B cell (primary cell): ENCODE results near the gene GRIP2. TPM values are rescaled to one million over a fixed set of nuclear protein-coding genes. Genes with fewer than 3 reads are reported as not detected.

ENCODE experiments used
- ATAC-seq: fragments of 200-7000 bp; cut with Tn5 transposase; one replicate; pipeline ENCODE4 v1.10.0; 2021; ENCODE audit warnings: low read depth, mild to moderate bottlenecking, moderate number of reproducible peaks, moderate library complexity
- CTCF ChIA-PET: fragments of 350-600 bp; sonication (Branson Sonifier 250); formaldehyde crosslinking; loops from one replicate; lab custom pipeline; 2021; ENCODE audit warnings: antibody characterized with exemption, inconsistent platforms; lab: Charles Lee
- POLR2A ChIA-PET: fragments of 350-600 bp; sonication (Branson Sonifier 250); formaldehyde crosslinking; loops from one replicate; lab custom pipeline; 2021; ENCODE audit warnings: antibody characterized with exemption; lab: Charles Lee
- DNase-seq: peaks from one replicate; pipeline ENCODE4 v3.0.0; 2013
- H2AFZ ChIP-seq: 2 replicates; pipeline ENCODE4 v1.6.1; 2012; ENCODE audit warnings: mild to moderate bottlenecking, low read depth, low read length; ENCODE audit not compliant: insufficient read depth, poor library complexity, severe bottlenecking
- H3K27ac ChIP-seq, 2 donors: 1 replicate in 1 of 2; 2 replicates in 1 of 2; pipeline ENCODE4 v1.5.1; 2012 to 2013; ENCODE audit warnings: low read length in 2 of 2, mild to moderate bottlenecking in 2 of 2, moderate library complexity in 1 of 2
- H3K27me3 ChIP-seq, 4 experiments: fragments of 200-600 bp in 1 of 4; sonication (generic) in 1 of 4; replicated peaks in 1 of 4; 1 replicate in 2 of 4; 2 replicates in 2 of 4; pipeline versions ENCODE4 v1.6.1 to v1.7.0; 2013 to 2016; ENCODE audit warnings: low read length in 3 of 4, mild to moderate bottlenecking in 2 of 4, mixed read lengths in 1 of 4, moderate library complexity in 1 of 4; ENCODE audit not compliant: insufficient read depth in 4 of 4, control insufficient read depth in 3 of 4; ENCODE audit errors: control extremely low read depth in 1 of 4
- H3K36me3 ChIP-seq, 2 experiments: replicated peaks in 1 of 2; 1 replicate in 1 of 2; 2 replicates in 1 of 2; pipeline versions ENCODE4 v1.6.1 to v1.7.1; 2013; ENCODE audit warnings: low read length in 1 of 2; ENCODE audit not compliant: insufficient read depth in 2 of 2, control insufficient read depth in 1 of 2; ENCODE audit errors: control extremely low read depth in 1 of 2, extremely low read depth in 1 of 2
- H3K4me1 ChIP-seq, 2 donors: fragments of 200-600 bp in 1 of 2; sonication (generic) in 1 of 2; 1 replicate in 1 of 2; 2 replicates in 1 of 2; pipeline versions ENCODE4 v1.5.1 to v1.6.1; 2013 to 2017; ENCODE audit warnings: low read length in 2 of 2; ENCODE audit not compliant: control insufficient read depth in 2 of 2, insufficient read depth in 2 of 2
- H3K4me2 ChIP-seq: replicated peaks from 2 replicates; pipeline ENCODE3; 2012; ENCODE audit warnings: mild to moderate bottlenecking, low read depth, low read length; ENCODE audit not compliant: poor library complexity, severe bottlenecking
- H3K4me3 ChIP-seq, 5 experiments: fragments of 200-600 bp in 1 of 5; sonication (generic) in 1 of 5; 1 replicate in 3 of 5; 2 replicates in 2 of 5; pipeline versions ENCODE4 v1.5.1 to v1.7.0; 2011 to 2016; ENCODE audit warnings: low read length in 4 of 5, mild to moderate bottlenecking in 4 of 5, low read depth in 2 of 5, control low read depth in 1 of 5, moderate library complexity in 1 of 5; ENCODE audit not compliant: insufficient read depth in 1 of 5; ENCODE audit errors: control extremely low read depth in 1 of 5, extremely low read depth in 1 of 5
- H3K79me2 ChIP-seq: fragments of 200-600 bp; sonication (generic); one replicate; pipeline ENCODE4 v1.6.0; 2016; ENCODE audit warnings: low read length; ENCODE audit not compliant: control insufficient read depth, insufficient read depth
- H3K9ac ChIP-seq: fragments of 200-600 bp; sonication (generic); 2 replicates; pipeline ENCODE4 v1.6.1; 2017; ENCODE audit warnings: mild to moderate bottlenecking, low read length, moderate library complexity
- H3K9me3 ChIP-seq, 3 donors: one replicate each; pipeline versions ENCODE4 v1.6.1 to v1.7.1; 2013; ENCODE audit warnings: low read length in 2 of 3; ENCODE audit not compliant: control insufficient read depth in 2 of 3, insufficient read depth in 1 of 3; ENCODE audit errors: control extremely low read depth in 1 of 3
- H4K20me1 ChIP-seq: 2 replicates; pipeline ENCODE4 v1.6.0; 2012; ENCODE audit warnings: mild to moderate bottlenecking, low read length; ENCODE audit not compliant: insufficient read depth, control insufficient read depth, poor library complexity, severe bottlenecking
- H3K27ac Mint-ChIP-seq: one replicate; pipeline ENCODE4 v1.8.0; 2021; ENCODE audit warnings: mixed read lengths
- H3K27me3 Mint-ChIP-seq: one replicate; pipeline ENCODE4 v1.8.0; 2021; ENCODE audit warnings: mixed read lengths
- H3K4me1 Mint-ChIP-seq: one replicate; pipeline ENCODE4 v1.8.0; 2021; ENCODE audit warnings: mixed read lengths
- H3K4me3 Mint-ChIP-seq: one replicate; pipeline ENCODE4 v1.8.0; 2021; ENCODE audit warnings: mixed read lengths
- H3K9me3 Mint-ChIP-seq: one replicate; pipeline ENCODE4 v1.8.0; 2022; ENCODE audit warnings: mixed read lengths; ENCODE audit not compliant: insufficient read depth
- CTCF ChIP-seq: fragments of 200-600 bp; IDR thresholded peaks from one replicate; pipeline ENCODE4 v1.8.0; 2022; ENCODE audit warnings: antibody characterized with exemption, mild to moderate bottlenecking
- EZH2 ChIP-seq: IDR thresholded peaks from 2 replicates; pipeline ENCODE4 v1.6.1; 2012; ENCODE audit warnings: borderline replicate concordance, low read depth, mild to moderate bottlenecking, moderate library complexity, low read length; ENCODE audit not compliant: insufficient read depth, poor library complexity, severe bottlenecking
- WGBS: methylation state at CpG from one replicate; pipeline ENCODE4 v1.1.5; 2013; ENCODE audit warnings: missing lambda C conversion rate; ENCODE audit not compliant: insufficient coverage; 5-methylcytosine and 5-hydroxymethylcytosine counted together
- intact Hi-C: fragments of 100-400 bp; cut with micrococcal nuclease; formaldehyde crosslinking; loops from one replicate; pipeline ENCODE4 v1.10.0; 2022
- polyA plus RNA-seq: library from polyadenylated mRNA; depleted of rRNA; stranded (reverse); fragments of >200 nt; gene quantifications from 2 replicates; pipeline ENCODE4 v1.2.3, GENCODE V29; 2012
- total RNA-seq, 2 donors: library from RNA; stranded (reverse); fragments of 120-200 nt in 1 of 2; gene quantifications; 1 replicate in 1 of 2; 2 replicates in 1 of 2; pipeline versions ENCODE4 v1.2.3 to v1.2.4, GENCODE V29; 2013 to 2022

Gene GRIP2
- total and polyA plus RNA-seq, 2 donors (not counting 1 experiment from before 2014, with no cell fraction given), result not detected

GRCh38 chr3:14549256-14549919 lies 9.2 kb upstream of the GRIP2 start:
- H2AFZ ChIP-seq, result no peak overlapping the region
- peaks cover 0 to 8% (median under 1%) of the 10 kb centered on the region in 4 experiments for H3K27me3 ChIP-seq
- H3K4me2 ChIP-seq, result no peak overlapping the region
- H3K9me3 ChIP-seq, result no peaks in the 10 kb centered on the region
- 55% methylated on average over 7 of the region's 8 CpGs for WGBS
- no peaks in the 10 kb centered on the region for H3K79me2 ChIP-seq
- Mint-ChIP-seq H3K9me3 (no peaks in the 10 kb centered on the region), H3K27ac (peak overlapping the region; percentile 29), H3K4me3 (no peak overlapping the region), H3K27me3 (peaks cover 43% of the 10 kb centered on the region), H3K4me1 (peaks cover 2% of the 10 kb centered on the region)
- TF ChIP-seq EZH2, result no peak
- TF ChIP-seq CTCF, result peak; percentile 31
- intact Hi-C loops, result loop anchor here (2.0 kb wide), 1 partner anchor 347 kb away; no protein-coding TSS in a partner anchor
- H3K9ac ChIP-seq, result no peak overlapping the region
- H3K36me3 ChIP-seq, result no peaks in the 10 kb centered on the region
- no peak for ATAC-seq
- DNase-seq, result no peak
- H3K4me1 ChIP-seq, result no peaks in the 10 kb centered on the region
- no peak overlapping the region for H3K27ac ChIP-seq
- H3K4me3 ChIP-seq, result no peak overlapping the region
- ChIA-PET CTCF (interaction anchor here (1.4 to 2.8 kb wide), 4 partner anchors 82 to 653 kb away, joined by 4 to 13 read pairs (median 6); no protein-coding TSS in a partner anchor), POLR2A (no interaction called here)
- no peaks in the 10 kb centered on the region for H4K20me1 ChIP-seq

DNA sequence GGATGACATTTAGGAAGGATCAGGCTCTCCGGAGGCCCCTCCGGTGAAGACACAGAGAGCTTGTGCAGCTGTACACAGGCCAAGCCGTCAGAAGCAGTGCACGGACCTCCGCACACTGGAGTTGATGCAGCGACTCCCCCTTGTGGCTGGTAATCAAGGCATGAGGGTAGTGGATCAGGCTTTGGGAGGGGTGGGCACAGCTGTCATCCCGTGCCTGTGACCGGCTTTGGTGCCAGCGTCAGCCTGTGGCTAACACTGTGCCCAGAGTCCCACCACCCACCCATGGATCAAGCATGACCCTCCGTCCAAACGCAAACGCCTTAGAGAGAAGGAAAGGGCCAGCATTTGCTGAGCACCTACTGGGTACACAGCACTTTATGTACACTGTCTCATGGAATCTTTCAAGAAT lies 8.2 kb upstream of the GRIP2 start:
- H3K27me3 ChIP-seq, result peaks cover 0 to 3% (median under 1%) of the 10 kb centered on the region in 4 experiments
- POLR2A ChIA-PET, result no interaction called here
- 7% methylated on average over 9 of the region's 12 CpGs for WGBS
- H3K4me3 ChIP-seq, result no peak overlapping the region
- Mint-ChIP-seq H3K4me1 (peaks cover 2% of the 10 kb centered on the region), H3K27me3 (peaks cover 40% of the 10 kb centered on the region), H3K9me3 (no peaks in the 10 kb centered on the region), H3K27ac (no peak overlapping the region), H3K4me3 (no peak overlapping the region)
- H3K79me2 ChIP-seq, result no peaks in the 10 kb centered on the region
- H3K27ac ChIP-seq, result no peak overlapping the region
- TF ChIP-seq CTCF (peak; percentile 36), EZH2 (no peak)
- no peaks in the 10 kb centered on the region for H3K4me1 ChIP-seq
- H3K9ac ChIP-seq, result no peak overlapping the region
- intact Hi-C loops, result loop anchor here (2.0 kb wide), 1 partner anchor 346 kb away; no protein-coding TSS in a partner anchor
- H3K4me2 ChIP-seq, result no peak overlapping the region
- H3K9me3 ChIP-seq, result no peaks in the 10 kb centered on the region
- ATAC-seq (no peak), DNase-seq (peak; percentile 41)
- no peaks in the 10 kb centered on the region for H3K36me3 ChIP-seq
- CTCF ChIA-PET, result interaction anchor here (1.4 to 2.8 kb wide), 4 partner anchors 81 to 652 kb away, joined by 4 to 13 read pairs (median 6); no protein-coding TSS in a partner anchor
- no peak overlapping the region for H2AFZ ChIP-seq
- H4K20me1 ChIP-seq, result no peaks in the 10 kb centered on the region
